Activated B cell treated with CpG ODN at 0.5 μM for 24 hours (primary cell): ENCODE data around the gene WAS. TPM values are rescaled to one million over a fixed set of nuclear protein-coding genes. Genes with fewer than 3 reads are reported as not detected.
A peak's percentile ranks its signal among the peaks of the same experiment; 100 is the strongest.
"Not testable (repeated sequence)": the region's sequence is repeated elsewhere in the genome, so short reads cannot be mapped to it uniquely, and the experiment has no call there.

Experiments
- ATAC-seq: fragments of 200-7000 bp; cut with Tn5 transposase; one replicate; pipeline ENCODE4 v1.10.0; 2021; ENCODE audit warnings: low read depth, mild to moderate bottlenecking, moderate library complexity
- CTCF ChIA-PET: fragments of 350-600 bp; sonication (Branson Sonifier 250); formaldehyde crosslinking; loops from one replicate; lab custom pipeline; 2021; ENCODE audit warnings: antibody characterized with exemption; lab: Charles Lee
- POLR2A ChIA-PET: fragments of 350-600 bp; sonication (Branson Sonifier 250); formaldehyde crosslinking; loops from one replicate; lab custom pipeline; 2021; ENCODE audit warnings: antibody characterized with exemption; lab: Charles Lee
- DNase-seq: peaks from one replicate; pipeline ENCODE4 v3.0.0; 2022
- H3K27ac Mint-ChIP-seq: one replicate; pipeline ENCODE4 v1.8.0; 2020; ENCODE audit warnings: mixed read lengths
- H3K27me3 Mint-ChIP-seq: one replicate; pipeline ENCODE4 v1.8.0; 2021; ENCODE audit warnings: mixed read lengths
- H3K36me3 Mint-ChIP-seq: one replicate; pipeline ENCODE4 v1.8.0; 2021; ENCODE audit warnings: low read depth, mixed read lengths
- H3K4me1 Mint-ChIP-seq: one replicate; pipeline ENCODE4 v1.8.0; 2021; ENCODE audit warnings: mixed read lengths
- H3K4me3 Mint-ChIP-seq: one replicate; pipeline ENCODE4 v1.8.0; 2020; ENCODE audit warnings: mild to moderate bottlenecking, mixed read lengths
- H3K9me3 Mint-ChIP-seq: one replicate; pipeline ENCODE4 v1.8.0; 2020; ENCODE audit warnings: mixed read lengths
- CTCF ChIP-seq: fragments of 200-600 bp; IDR thresholded peaks from one replicate; pipeline ENCODE4 v1.8.0; 2022; ENCODE audit warnings: antibody characterized with exemption, mild to moderate bottlenecking
- intact Hi-C: fragments of 100-400 bp; cut with micrococcal nuclease; formaldehyde crosslinking; loops from one replicate; pipeline ENCODE4 v1.15.1; 2024
- total RNA-seq: library from RNA; stranded (reverse); gene quantifications from 2 replicates; pipeline ENCODE4 v1.2.3, GENCODE V29; 2022

WAS gene
- total RNA-seq, 1 donor from 2014 or later = 102 TPM

- H3K9me3 Mint-ChIP-seq = no peaks in the 10 kb centered on the region
- no peak overlapping the region for H3K27ac Mint-ChIP-seq
- H3K36me3 Mint-ChIP-seq = no peaks in the 10 kb centered on the region
- DNase-seq = no peak
- TF ChIP-seq CTCF = no peak
- H3K27me3 Mint-ChIP-seq = no peaks in the 10 kb centered on the region
- CTCF ChIA-PET = no interaction called here
- POLR2A ChIA-PET = no interaction called here
- no peaks in the 10 kb centered on the region for H3K4me1 Mint-ChIP-seq
- no peak for ATAC-seq
- intact Hi-C loops = no loop called here
- H3K4me3 Mint-ChIP-seq = no peak overlapping the region
Measured at GRCh38 chrX:48665991-48666390, 17.6 kb upstream of the WAS start.

GRCh38 chrX:48666649-48667048, 16.9 kb upstream of the WAS start:
- Mint-ChIP-seq H3K36me3 (no peaks in the 10 kb centered on the region), H3K4me3 (no peak overlapping the region), H3K4me1 (no peaks in the 10 kb centered on the region), H3K27me3 (no peaks in the 10 kb centered on the region), H3K9me3 (no peaks in the 10 kb centered on the region), H3K27ac (no peak overlapping the region)
- POLR2A ChIA-PET = no interaction called here
- CTCF ChIA-PET = no interaction called here
- DNase-seq (no peak), ATAC-seq (no peak)
- no peak for TF ChIP-seq CTCF
- intact Hi-C loops = no loop called here

- CTCF ChIA-PET = no interaction called here
- Mint-ChIP-seq H3K27me3 (no peaks in the 10 kb centered on the region), H3K4me1 (no peaks in the 10 kb centered on the region), H3K27ac (no peak overlapping the region), H3K9me3 (no peaks in the 10 kb centered on the region), H3K36me3 (no peaks in the 10 kb centered on the region), H3K4me3 (no peak overlapping the region)
- TF ChIP-seq CTCF = no peak
- no peak for ATAC-seq
- intact Hi-C loops = no loop called here
- POLR2A ChIA-PET = no interaction called here
- DNase-seq = no peak
Measured at GRCh38 chrX:48667509-48667908, 16.1 kb upstream of the WAS start.

- H3K4me3 Mint-ChIP-seq, H3K27me3 Mint-ChIP-seq, ATAC-seq, CTCF ChIA-PET, H3K9me3 Mint-ChIP-seq, H3K36me3 Mint-ChIP-seq, H3K4me1 Mint-ChIP-seq, intact Hi-C loops, H3K27ac Mint-ChIP-seq, DNase-seq, POLR2A ChIA-PET: not testable (repeated sequence)
Measured at GRCh38 chrX:48668187-48668586, 15.4 kb upstream of the WAS start.

GRCh38 chrX:48676106-48676892, 7.3 kb upstream of the WAS start:
- CTCF ChIA-PET = interaction anchor here (1.3 kb wide), 1 partner anchor 215 kb away, joined by 3 read pairs; no protein-coding TSS in a partner anchor
- no peak for TF ChIP-seq CTCF

More at GRCh38 chrX:48676106-48676892, 7.3 kb upstream of the WAS start:
- Mint-ChIP-seq H3K4me3 (peak overlapping the region; percentile 89), H3K27ac (peak overlapping the region; percentile 88), H3K36me3 (no peaks in the 10 kb centered on the region), H3K27me3 (no peaks in the 10 kb centered on the region), H3K9me3 (no peaks in the 10 kb centered on the region), H3K4me1 (peaks cover 22% of the 10 kb centered on the region)
- POLR2A ChIA-PET = interaction anchor here (0.6 to 1.9 kb wide), 20 partner anchors 9 to 1314 kb away, joined by 3 to 12 read pairs (median 4); partner anchors contain the start of genes GRIPAP1, HDAC6, OTUD5 and RBM3
- ATAC-seq = peak; percentile 94
- intact Hi-C loops = loop anchor here (1.0 to 10.0 kb wide), 6 partner anchors 21 to 369 kb away; partner anchors contain the start of genes OTUD5, SUV39H1, TFE3 and WDR13
- DNase-seq = peak; percentile 79
